IPS DF 6.9 (cell line): ENCODE results near the gene C17orf114.

ENCODE experiments used
- DNase-seq: peaks from one replicate; pipeline ENCODE4 v3.0.0-alpha.2; 2013; ENCODE audit warnings: low read depth, low spot score
- H3K27ac ChIP-seq: one replicate; pipeline ENCODE4 v1.5.1; 2013; ENCODE audit warnings: low read length, control low read depth
- H3K27me3 ChIP-seq: 2 replicates; pipeline ENCODE4 v1.6.1; 2013; ENCODE audit warnings: mild to moderate bottlenecking, low read length; ENCODE audit not compliant: control insufficient read depth, insufficient read depth
- H3K36me3 ChIP-seq: 2 replicates; pipeline ENCODE4 v1.6.1; 2013; ENCODE audit warnings: low read length; ENCODE audit not compliant: control insufficient read depth, insufficient read depth
- H3K4me1 ChIP-seq: 2 replicates; pipeline ENCODE4 v1.6.1; 2013; ENCODE audit warnings: low read length; ENCODE audit not compliant: control insufficient read depth, insufficient read depth
- H3K4me3 ChIP-seq: 2 replicates; pipeline ENCODE4 v1.5.1; 2013; ENCODE audit warnings: mild to moderate bottlenecking, low read length
- H3K9me3 ChIP-seq: 2 replicates; pipeline ENCODE4 v1.6.1; 2013; ENCODE audit warnings: low read length, inconsistent platforms; ENCODE audit not compliant: control insufficient read depth, insufficient read depth
- WGBS: extraction: QIAGEN DNeasy Blood & Tissue Kit; methylation state at CpG from one replicate; pipeline ENCODE4 v1.1.7; 2013; ENCODE audit warnings: mixed read lengths, missing lambda C conversion rate; ENCODE audit not compliant: insufficient read length, insufficient coverage; 5-methylcytosine and 5-hydroxymethylcytosine counted together

C17orf114 gene

DNA sequence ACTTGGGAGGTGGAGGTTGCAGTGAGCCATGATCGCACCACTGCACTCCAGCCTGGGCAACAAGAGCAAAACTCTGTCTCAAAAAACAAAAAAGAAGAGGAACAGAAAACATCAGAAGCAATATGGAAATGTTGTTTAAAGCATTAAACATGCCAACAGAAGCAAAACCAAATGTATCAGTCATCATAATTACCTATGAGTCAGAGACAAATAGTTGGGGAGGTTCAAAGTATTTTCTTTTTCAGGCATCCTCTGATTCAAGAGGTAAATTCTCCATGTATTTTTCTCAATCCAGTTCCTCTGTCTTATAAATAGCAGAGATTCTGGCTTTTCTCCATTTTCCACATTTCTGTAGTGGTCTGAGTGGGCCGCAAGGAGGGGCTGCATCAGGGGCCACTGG lies 32.5 kb downstream of the C17orf114 start:
- Histone ChIP-seq H3K27me3 (no peaks in the 10 kb centered on the region), H3K27ac (no peak overlapping the region), H3K9me3 (no peaks in the 10 kb centered on the region), H3K36me3 (no peaks in the 10 kb centered on the region), H3K4me3 (no peak overlapping the region), H3K4me1 (no peaks in the 10 kb centered on the region)
- DNase-seq, result no peak
- no CpG with 5 or more reads among the region's 2 CpGs for WGBS

DNA sequence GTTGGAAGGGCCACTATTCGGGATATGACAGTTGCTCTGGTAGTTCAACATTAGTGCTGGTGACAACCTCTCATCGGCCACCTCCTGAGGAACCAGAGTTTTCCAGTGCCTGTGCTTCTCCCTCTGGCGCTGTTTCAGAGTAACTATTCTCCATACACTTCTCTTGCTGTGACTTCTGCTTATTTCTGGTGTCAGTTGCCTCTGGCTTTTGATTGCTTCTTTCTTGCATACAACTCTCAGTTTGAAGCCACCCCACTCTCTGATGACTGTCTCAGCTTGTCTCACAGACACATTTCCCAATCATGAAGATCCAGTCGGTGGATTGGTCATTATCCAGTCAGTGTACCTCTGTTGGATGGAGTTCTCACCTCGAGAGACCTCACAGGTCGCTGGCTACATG lies 33.8 kb downstream of the C17orf114 start:
- no CpG with 5 or more reads among the region's 6 CpGs for WGBS
- H3K9me3 ChIP-seq, result no peaks in the 10 kb centered on the region
- H3K27me3 ChIP-seq, result no peaks in the 10 kb centered on the region
- DNase-seq, result no peak
- no peak overlapping the region for H3K27ac ChIP-seq
- no peaks in the 10 kb centered on the region for H3K4me1 ChIP-seq
- H3K4me3 ChIP-seq, result no peak overlapping the region
- H3K36me3 ChIP-seq, result no peaks in the 10 kb centered on the region

GRCh38 chr17:4766723-4767122 lies 35.4 kb downstream of the C17orf114 start:
- Histone ChIP-seq H3K9me3 (no peaks in the 10 kb centered on the region), H3K27me3 (no peaks in the 10 kb centered on the region), H3K27ac (no peak overlapping the region), H3K4me3 (no peak overlapping the region), H3K36me3 (no peaks in the 10 kb centered on the region), H3K4me1 (no peaks in the 10 kb centered on the region)
- WGBS, result no CpG with 5 or more reads among the region's 9 CpGs
- DNase-seq, result no peak

DNA sequence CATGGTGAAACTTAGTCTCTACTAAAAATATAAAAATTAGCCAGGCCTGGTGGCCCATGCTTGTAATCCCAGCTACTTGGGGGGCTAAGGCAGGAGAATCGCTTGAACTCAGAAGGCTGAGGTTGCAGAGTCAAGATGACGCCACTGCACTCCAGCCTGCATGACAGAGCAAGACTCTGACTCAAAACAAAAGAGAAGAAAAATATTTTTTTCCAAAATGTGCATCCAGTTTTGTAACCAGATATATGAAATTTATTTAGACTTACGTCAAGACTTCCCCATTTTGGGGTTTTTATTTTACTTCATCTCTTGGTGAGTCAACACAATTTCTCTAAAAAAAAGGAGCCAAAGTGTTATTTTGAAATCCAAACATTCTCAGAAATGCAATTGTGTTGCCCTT lies 35.9 kb downstream of the C17orf114 start:
- Histone ChIP-seq H3K27ac (no peak overlapping the region), H3K27me3 (no peaks in the 10 kb centered on the region), H3K4me3 (no peak overlapping the region), H3K9me3 (no peaks in the 10 kb centered on the region), H3K36me3 (no peaks in the 10 kb centered on the region), H3K4me1 (no peaks in the 10 kb centered on the region)
- no peak for DNase-seq
- WGBS, result no CpG with 5 or more reads among the region's 3 CpGs

GRCh38 chr17:4764595-4764994 lies 37.5 kb downstream of the C17orf114 start:
- no peak for DNase-seq
- Histone ChIP-seq H3K27ac (no peak overlapping the region), H3K4me3 (no peak overlapping the region), H3K27me3 (no peaks in the 10 kb centered on the region), H3K4me1 (no peaks in the 10 kb centered on the region), H3K36me3 (no peaks in the 10 kb centered on the region), H3K9me3 (no peaks in the 10 kb centered on the region)
- WGBS, result no CpG with 5 or more reads among the region's 3 CpGs

DNA sequence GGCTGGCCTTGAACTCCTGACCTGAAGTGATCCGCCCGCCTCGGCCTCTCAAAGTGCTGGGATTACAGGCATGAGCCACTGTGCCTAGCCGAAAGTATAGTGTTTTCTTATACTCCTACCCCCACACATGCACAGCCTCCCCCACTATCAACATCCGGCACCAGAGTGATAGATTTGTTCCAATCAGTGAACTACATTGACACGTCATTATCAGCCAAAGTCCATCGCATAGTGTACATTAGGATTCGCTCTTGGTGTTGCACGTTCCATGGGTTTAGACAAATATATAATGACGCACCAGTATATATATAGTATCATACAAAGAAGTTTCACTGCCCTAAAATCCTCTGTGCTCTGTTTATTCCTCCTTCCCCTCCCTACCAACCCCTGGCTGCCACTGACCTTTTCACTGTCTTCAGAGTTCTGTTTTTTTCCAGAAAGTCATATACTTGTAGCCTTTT lies 42.3 kb downstream of the C17orf114 start:
- DNase-seq, result no peak
- no peak overlapping the region for H3K27ac ChIP-seq
- no peaks in the 10 kb centered on the region for H3K4me1 ChIP-seq
- WGBS, result no CpG with 5 or more reads among the region's 10 CpGs
- no peaks in the 10 kb centered on the region for H3K27me3 ChIP-seq
- H3K9me3 ChIP-seq, result no peaks in the 10 kb centered on the region
- no peaks in the 10 kb centered on the region for H3K36me3 ChIP-seq
- no peak overlapping the region for H3K4me3 ChIP-seq

DNA sequence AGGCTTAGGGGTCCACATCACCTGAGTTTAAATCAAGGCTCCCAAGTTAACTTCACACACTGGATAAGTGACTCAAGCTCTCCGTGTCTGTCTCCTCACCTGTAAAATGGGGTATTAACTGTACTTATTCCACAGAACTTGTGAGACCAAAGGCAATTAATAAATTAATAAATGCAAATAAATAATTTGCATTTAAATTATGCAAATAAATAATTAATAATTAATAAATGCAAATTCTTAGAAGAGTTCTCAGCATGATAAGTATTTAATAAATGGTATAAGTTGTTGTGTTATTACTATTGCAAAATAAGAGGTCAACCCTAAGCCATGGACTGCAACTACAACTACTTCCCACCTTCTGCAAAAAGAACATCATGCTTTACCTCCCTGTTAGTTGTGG lies 48.7 kb downstream of the C17orf114 start:
- Histone ChIP-seq H3K27me3 (no peaks in the 10 kb centered on the region), H3K27ac (no peak overlapping the region), H3K9me3 (no peaks in the 10 kb centered on the region), H3K36me3 (no peaks in the 10 kb centered on the region), H3K4me3 (no peak overlapping the region), H3K4me1 (no peaks in the 10 kb centered on the region)
- DNase-seq, result no peak
- no CpG with 5 or more reads among the region's 1 CpG for WGBS

GRCh38 chr17:4751932-4752331 lies 50.2 kb downstream of the C17orf114 start:
- Histone ChIP-seq H3K9me3 (no peaks in the 10 kb centered on the region), H3K36me3 (no peaks in the 10 kb centered on the region), H3K27me3 (no peaks in the 10 kb centered on the region), H3K27ac (no peak overlapping the region), H3K4me1 (no peaks in the 10 kb centered on the region), H3K4me3 (no peak overlapping the region)
- DNase-seq, result no peak
- WGBS, result no CpG with 5 or more reads among the region's 5 CpGs
